ENCODE measurements around the gene EIF3D.

EIF3D gene

GRCh38 chr22:36461665-36462649 lies 67.0 kb downstream of the EIF3D start (continued):
- TF ChIP-seq, protein P1, sequence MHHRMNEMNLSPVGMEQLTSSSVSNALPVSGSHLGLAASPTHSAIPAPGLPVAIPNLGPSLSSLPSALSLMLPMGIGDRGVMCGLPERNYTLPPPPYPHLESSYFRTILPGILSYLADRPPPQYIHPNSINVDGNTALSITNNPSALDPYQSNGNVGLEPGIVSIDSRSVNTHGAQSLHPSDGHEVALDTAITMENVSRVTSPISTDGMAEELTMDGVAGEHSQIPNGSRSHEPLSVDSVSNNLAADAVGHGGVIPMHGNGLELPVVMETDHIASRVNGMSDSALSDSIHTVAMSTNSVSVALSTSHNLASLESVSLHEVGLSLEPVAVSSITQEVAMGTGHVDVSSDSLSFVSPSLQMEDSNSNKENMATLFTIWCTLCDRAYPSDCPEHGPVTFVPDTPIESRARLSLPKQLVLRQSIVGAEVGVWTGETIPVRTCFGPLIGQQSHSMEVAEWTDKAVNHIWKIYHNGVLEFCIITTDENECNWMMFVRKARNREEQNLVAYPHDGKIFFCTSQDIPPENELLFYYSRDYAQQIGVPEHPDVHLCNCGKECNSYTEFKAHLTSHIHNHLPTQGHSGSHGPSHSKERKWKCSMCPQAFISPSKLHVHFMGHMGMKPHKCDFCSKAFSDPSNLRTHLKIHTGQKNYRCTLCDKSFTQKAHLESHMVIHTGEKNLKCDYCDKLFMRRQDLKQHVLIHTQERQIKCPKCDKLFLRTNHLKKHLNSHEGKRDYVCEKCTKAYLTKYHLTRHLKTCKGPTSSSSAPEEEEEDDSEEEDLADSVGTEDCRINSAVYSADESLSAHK (tag by site-specific recombination; IDR thresholded peaks at IDR 0.05), result no peak
- TF ChIP-seq ZBTB21 (tag by site-specific recombination; IDR thresholded peaks at IDR 0.05), result peak; percentile 70; the same call in 1 of the 2 replicates
- no peak for TF ChIP-seq ZNF202 (tag by site-specific recombination; IDR thresholded peaks at IDR 0.05; ENCODE audit: borderline replicate concordance)
- no peak for TF ChIP-seq ZNF248 (tag by site-specific recombination; IDR thresholded peaks at IDR 0.05)
- TF ChIP-seq, protein P2, sequence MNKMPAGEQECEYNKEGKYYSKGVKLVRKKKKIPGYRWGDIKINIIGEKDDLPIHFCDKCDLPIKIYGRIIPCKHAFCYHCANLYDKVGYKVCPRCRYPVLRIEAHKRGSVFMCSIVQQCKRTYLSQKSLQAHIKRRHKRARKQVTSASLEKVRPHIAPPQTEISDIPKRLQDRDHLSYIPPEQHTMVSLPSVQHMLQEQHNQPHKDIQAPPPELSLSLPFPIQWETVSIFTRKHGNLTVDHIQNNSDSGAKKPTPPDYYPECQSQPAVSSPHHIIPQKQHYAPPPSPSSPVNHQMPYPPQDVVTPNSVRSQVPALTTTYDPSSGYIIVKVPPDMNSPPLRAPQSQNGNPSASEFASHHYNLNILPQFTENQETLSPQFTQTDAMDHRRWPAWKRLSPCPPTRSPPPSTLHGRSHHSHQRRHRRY (tag by site-specific recombination; IDR thresholded peaks at IDR 0.05), result no peak
- TF ChIP-seq ZBTB8A (tag by site-specific recombination; IDR thresholded peaks at IDR 0.05), result 0 out of 2 replicates have a peak, but pooled peaks have one; percentile 12
- TF ChIP-seq ZNF692 (tag by site-specific recombination; IDR thresholded peaks at IDR 0.05), result peak; percentile 99
- no peak for TF ChIP-seq ZNF274 (IDR thresholded peaks at IDR 0.05; ENCODE audit: low read length)
- no peak for TF ChIP-seq ZNF274 (tag by site-specific recombination; IDR thresholded peaks at IDR 0.05; ENCODE audit: borderline replicate concordance)
- no peak for TF ChIP-seq ZSCAN23 (tag by site-specific recombination; IDR thresholded peaks at IDR 0.05)
- TF ChIP-seq WT1 (tag by site-specific recombination; IDR thresholded peaks at IDR 0.05), result peak; percentile 60
- no peak for TF ChIP-seq ZNF112 (tag by site-specific recombination; IDR thresholded peaks at IDR 0.05)
- TF ChIP-seq, protein P3, sequence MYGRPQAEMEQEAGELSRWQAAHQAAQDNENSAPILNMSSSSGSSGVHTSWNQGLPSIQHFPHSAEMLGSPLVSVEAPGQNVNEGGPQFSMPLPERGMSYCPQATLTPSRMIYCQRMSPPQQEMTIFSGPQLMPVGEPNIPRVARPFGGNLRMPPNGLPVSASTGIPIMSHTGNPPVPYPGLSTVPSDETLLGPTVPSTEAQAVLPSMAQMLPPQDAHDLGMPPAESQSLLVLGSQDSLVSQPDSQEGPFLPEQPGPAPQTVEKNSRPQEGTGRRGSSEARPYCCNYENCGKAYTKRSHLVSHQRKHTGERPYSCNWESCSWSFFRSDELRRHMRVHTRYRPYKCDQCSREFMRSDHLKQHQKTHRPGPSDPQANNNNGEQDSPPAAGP (tag by site-specific recombination; IDR thresholded peaks at IDR 0.05), result peak; percentile 88
- TF ChIP-seq, protein P4, sequence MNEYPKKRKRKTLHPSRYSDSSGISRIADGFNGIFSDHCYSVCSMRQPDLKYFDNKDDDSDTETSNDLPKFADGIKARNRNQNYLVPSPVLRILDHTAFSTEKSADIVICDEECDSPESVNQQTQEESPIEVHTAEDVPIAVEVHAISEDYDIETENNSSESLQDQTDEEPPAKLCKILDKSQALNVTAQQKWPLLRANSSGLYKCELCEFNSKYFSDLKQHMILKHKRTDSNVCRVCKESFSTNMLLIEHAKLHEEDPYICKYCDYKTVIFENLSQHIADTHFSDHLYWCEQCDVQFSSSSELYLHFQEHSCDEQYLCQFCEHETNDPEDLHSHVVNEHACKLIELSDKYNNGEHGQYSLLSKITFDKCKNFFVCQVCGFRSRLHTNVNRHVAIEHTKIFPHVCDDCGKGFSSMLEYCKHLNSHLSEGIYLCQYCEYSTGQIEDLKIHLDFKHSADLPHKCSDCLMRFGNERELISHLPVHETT (tag by site-specific recombination; IDR thresholded peaks at IDR 0.05), result peak; percentile 75; the same call in 1 of the 2 replicates
- no peak for TF ChIP-seq ZNF747 (tag by site-specific recombination; IDR thresholded peaks at IDR 0.05)
- TF ChIP-seq, protein P5, sequence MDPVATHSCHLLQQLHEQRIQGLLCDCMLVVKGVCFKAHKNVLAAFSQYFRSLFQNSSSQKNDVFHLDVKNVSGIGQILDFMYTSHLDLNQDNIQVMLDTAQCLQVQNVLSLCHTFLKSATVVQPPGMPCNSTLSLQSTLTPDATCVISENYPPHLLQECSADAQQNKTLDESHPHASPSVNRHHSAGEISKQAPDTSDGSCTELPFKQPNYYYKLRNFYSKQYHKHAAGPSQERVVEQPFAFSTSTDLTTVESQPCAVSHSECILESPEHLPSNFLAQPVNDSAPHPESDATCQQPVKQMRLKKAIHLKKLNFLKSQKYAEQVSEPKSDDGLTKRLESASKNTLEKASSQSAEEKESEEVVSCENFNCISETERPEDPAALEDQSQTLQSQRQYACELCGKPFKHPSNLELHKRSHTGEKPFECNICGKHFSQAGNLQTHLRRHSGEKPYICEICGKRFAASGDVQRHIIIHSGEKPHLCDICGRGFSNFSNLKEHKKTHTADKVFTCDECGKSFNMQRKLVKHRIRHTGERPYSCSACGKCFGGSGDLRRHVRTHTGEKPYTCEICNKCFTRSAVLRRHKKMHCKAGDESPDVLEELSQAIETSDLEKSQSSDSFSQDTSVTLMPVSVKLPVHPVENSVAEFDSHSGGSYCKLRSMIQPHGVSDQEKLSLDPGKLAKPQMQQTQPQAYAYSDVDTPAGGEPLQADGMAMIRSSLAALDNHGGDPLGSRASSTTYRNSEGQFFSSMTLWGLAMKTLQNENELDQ (tag by site-specific recombination; IDR thresholded peaks at IDR 0.05; ENCODE audit: low read depth), result no peak
- TF ChIP-seq, protein P6, sequence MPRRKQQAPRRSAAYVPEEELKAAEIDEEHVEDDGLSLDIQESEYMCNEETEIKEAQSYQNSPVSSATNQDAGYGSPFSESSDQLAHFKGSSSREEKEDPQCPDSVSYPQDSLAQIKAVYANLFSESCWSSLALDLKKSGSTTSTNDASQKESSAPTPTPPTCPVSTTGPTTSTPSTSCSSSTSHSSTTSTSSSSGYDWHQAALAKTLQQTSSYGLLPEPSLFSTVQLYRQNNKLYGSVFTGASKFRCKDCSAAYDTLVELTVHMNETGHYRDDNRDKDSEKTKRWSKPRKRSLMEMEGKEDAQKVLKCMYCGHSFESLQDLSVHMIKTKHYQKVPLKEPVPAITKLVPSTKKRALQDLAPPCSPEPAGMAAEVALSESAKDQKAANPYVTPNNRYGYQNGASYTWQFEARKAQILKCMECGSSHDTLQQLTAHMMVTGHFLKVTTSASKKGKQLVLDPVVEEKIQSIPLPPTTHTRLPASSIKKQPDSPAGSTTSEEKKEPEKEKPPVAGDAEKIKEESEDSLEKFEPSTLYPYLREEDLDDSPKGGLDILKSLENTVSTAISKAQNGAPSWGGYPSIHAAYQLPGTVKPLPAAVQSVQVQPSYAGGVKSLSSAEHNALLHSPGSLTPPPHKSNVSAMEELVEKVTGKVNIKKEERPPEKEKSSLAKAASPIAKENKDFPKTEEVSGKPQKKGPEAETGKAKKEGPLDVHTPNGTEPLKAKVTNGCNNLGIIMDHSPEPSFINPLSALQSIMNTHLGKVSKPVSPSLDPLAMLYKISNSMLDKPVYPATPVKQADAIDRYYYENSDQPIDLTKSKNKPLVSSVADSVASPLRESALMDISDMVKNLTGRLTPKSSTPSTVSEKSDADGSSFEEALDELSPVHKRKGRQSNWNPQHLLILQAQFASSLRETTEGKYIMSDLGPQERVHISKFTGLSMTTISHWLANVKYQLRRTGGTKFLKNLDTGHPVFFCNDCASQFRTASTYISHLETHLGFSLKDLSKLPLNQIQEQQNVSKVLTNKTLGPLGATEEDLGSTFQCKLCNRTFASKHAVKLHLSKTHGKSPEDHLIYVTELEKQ (tag by site-specific recombination; IDR thresholded peaks at IDR 0.05; ENCODE audit: borderline replicate concordance), result no peak
- TF ChIP-seq MZF1 (tag by site-specific recombination; IDR thresholded peaks at IDR 0.05; ENCODE audit: borderline replicate concordance), result no peak
- TF ChIP-seq ZNF707 (tag by site-specific recombination; IDR thresholded peaks at IDR 0.05), result no peak
- TF ChIP-seq ZNF398 (tag by site-specific recombination; IDR thresholded peaks at IDR 0.05), result no peak
- no peak for TF ChIP-seq ZNF660 (tag by site-specific recombination; IDR thresholded peaks at IDR 0.05)
- TF ChIP-seq HOXC10 (CRISPR knock-in tag; IDR thresholded peaks at IDR 0.05), result no peak
